Adipose tissue (tissue), 3 donors: ENCODE measurements around the gene UROS. TPM values are rescaled to one million over a fixed set of nuclear protein-coding genes. Genes with fewer than 3 reads are reported as not detected.

ENCODE experiments used
- H3K27ac ChIP-seq: one replicate; pipeline ENCODE4 v1.5.1; 2013; ENCODE audit warnings: low read depth, low read length
- WGBS, 3 donors: extraction: QIAGEN DNeasy Blood & Tissue Kit; methylation state at CpG; one replicate each; pipeline ENCODE4 v1.1.7; 2013; 5-methylcytosine and 5-hydroxymethylcytosine counted together
- polyA plus RNA-seq, 3 donors: library from polyadenylated mRNA; stranded (reverse); fragments of 200-250 nt; gene quantifications; one replicate each; pipeline ENCODE4 v1.2.3, GENCODE V29; 2013
- donor health status: healthy with polysubstance abuse.
- donor health status: Bipolar disorder and iron deficiency.
- donor health status: healthy.

The UROS gene
- polyA plus RNA-seq, 3 donors, result 17.1 to 56.3 (median 56.1) TPM

GRCh38 chr10:125739994-125740679, 82.9 kb downstream of the UROS start:
- H3K27ac ChIP-seq, result no peak overlapping the region
- WGBS, 3 donors, result 89 to 95% (median 93%) methylated on average over 7 of the region's 7 CpGs

Other genes starting within 250 kb of the UROS start
- gene TEX36, start 140.1 kb downstream of the UROS start, polyA plus RNA-seq, result not detected
- gene EDRF1, start 103.5 kb downstream of the UROS start, polyA plus RNA-seq, result 10 to 100 TPM in 1 of 3 donors, 1 to 10 TPM in 2; 8.5 to 14.4 (median 8.8) TPM
- gene MMP21, start 47.4 kb downstream of the UROS start, polyA plus RNA-seq, result under 1 TPM in 2 of 3 donors, not detected in 1; 0.10 to 0.13 TPM
- 10 to 100 TPM; 29.2 to 59.9 (median 54.2) TPM for gene BCCIP, start 288 bp upstream of the UROS start, polyA plus RNA-seq
- 10 to 100 TPM in 2 of 3 donors, 1 to 10 TPM in 1; 9.6 to 13.6 (median 12.0) TPM for gene DHX32, start 58.0 kb upstream of the UROS start, polyA plus RNA-seq
- gene FANK1, start 73.3 kb upstream of the UROS start, polyA plus RNA-seq, result 1 to 10 TPM; 1.2 to 2.8 (median 1.3) TPM